ENCODE measurements around the gene SSPN.

The SSPN gene

DNA sequence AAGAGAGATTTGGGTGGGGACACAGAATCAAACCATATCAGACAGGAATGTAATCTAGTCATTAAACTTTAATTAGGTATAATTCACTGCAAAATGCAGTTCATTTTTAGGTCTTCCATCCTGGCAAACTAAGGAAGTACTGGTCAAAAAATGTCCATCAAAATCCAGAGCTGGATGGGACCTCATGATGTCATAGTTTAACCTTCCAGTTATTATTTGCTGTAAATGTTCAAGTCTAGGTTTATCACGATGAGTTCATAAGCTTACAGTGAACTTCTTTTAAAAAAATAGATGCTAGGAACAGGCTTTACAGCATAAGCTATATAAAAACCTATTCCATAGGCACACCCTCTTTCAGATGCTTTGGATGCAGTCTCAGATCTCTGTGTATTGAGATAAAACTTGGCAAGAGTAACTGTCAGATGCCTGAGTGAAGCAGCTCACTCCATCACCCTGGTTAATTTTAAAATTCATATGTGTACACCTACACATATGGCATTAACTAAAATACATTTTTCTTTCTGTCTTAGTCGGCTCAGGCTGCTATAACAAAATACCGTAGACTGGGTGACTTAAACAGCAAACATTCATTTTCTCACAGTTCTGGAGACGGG is 7.9 kb downstream of the SSPN start:
- no peaks in the 10 kb centered on the region for H3K36me3 Mint-ChIP-seq (ENCODE audit: low read depth)

DNA sequence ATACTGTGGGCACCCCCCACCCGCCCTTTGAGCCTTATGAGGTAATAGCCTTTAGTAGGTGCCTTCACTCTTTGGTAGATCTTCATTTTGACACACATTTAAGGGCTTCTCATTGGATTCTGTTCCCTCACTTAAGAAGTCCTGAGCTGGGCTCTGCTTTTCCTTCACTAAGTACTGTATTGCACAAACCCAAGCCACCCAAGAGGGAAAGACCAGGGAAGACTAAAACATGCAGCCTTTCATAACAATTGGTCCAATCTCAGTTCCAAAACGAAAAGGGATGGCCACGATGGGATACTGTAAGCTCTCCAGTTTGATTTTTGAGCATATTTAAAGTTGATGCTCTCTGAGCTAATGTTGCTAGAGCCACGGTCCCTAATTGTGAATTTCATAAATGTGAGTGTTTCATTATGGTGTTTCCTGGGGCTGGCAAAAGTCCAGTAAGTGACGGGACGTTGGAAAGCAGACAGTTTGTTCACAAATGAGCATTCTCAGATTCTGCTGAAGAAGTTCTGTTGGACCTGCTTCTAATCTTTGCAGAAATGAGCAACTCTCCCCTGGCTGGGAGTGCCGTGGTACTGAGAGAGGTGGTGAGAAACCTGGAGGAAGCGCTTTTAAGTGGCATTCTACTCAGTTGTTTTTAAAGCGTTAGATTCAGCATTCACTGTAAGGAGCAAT is 9.4 kb downstream of the SSPN start:
- H3K27ac Mint-ChIP-seq, result no peak overlapping the region

More for the DNA sequence above, 7.9 kb downstream of the SSPN start:
- Mint-ChIP-seq H3K27ac (no peak overlapping the region), H3K27me3 (peaks cover 31% of the 10 kb centered on the region), H3K9me3 (no peaks in the 10 kb centered on the region), H3K4me3 (no peak overlapping the region), H3K4me1 (ENCODE audit: low read depth) (no peaks in the 10 kb centered on the region)

DNA sequence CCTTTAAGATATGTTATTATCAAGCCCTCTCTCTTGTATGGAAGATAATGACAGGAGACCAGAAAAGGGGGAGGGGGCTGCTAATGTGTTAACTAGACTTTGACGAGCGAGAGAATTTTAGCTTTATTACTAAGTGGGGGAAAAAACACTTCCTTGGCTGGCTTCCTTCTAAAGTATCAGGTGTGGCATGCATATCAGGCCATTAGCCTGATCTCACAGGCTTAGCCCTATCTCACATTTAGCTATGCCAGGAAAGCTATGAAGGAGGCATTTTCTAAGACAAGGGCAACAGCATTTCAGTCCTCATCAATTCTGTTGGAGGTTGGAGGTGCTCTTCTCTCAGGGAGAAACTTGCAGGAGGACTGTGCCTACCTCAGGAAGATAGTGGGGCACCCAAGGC is 9.9 kb downstream of the SSPN start:
- no peaks in the 10 kb centered on the region for H3K36me3 Mint-ChIP-seq (ENCODE audit: low read depth)
- no peaks in the 10 kb centered on the region for H3K4me1 Mint-ChIP-seq (ENCODE audit: low read depth)
- H3K4me3 Mint-ChIP-seq, result no peak overlapping the region
- H3K27me3 Mint-ChIP-seq, result peaks cover 22% of the 10 kb centered on the region
- H3K9me3 Mint-ChIP-seq, result no peaks in the 10 kb centered on the region
- no peak overlapping the region for H3K27ac Mint-ChIP-seq

More for the DNA sequence above, 9.4 kb downstream of the SSPN start:
- H3K27me3 Mint-ChIP-seq, result peaks cover 24% of the 10 kb centered on the region
- H3K4me3 Mint-ChIP-seq, result no peak overlapping the region
- H3K4me1 Mint-ChIP-seq (ENCODE audit: low read depth), result no peaks in the 10 kb centered on the region
- no peaks in the 10 kb centered on the region for H3K36me3 Mint-ChIP-seq (ENCODE audit: low read depth)
- H3K9me3 Mint-ChIP-seq, result no peaks in the 10 kb centered on the region

DNA sequence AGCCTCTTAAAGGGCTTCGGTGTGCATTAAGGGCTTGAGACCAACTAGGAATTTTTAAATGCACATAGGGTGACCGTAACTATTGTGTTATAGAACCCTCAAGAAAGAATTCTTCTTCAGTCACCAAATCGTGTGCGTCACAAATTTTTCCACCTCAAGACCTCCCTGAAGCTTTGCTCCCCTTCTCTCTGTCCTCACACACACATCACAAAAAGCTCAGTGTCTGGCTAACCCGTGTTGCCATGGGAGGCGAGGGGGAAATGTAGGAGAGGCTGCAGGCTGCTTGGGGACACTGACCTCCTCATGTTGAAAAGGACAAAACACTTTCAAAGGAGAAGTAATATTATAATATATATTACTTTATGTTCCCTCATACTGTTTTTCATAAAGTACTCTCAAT is 10.6 kb downstream of the SSPN start:
- H3K27ac Mint-ChIP-seq, result no peak overlapping the region
- H3K27me3 Mint-ChIP-seq, result peaks cover 21% of the 10 kb centered on the region
- H3K4me3 Mint-ChIP-seq, result no peak overlapping the region
- H3K36me3 Mint-ChIP-seq (ENCODE audit: low read depth), result no peaks in the 10 kb centered on the region
- no peaks in the 10 kb centered on the region for H3K4me1 Mint-ChIP-seq (ENCODE audit: low read depth)
- H3K9me3 Mint-ChIP-seq, result no peaks in the 10 kb centered on the region

DNA sequence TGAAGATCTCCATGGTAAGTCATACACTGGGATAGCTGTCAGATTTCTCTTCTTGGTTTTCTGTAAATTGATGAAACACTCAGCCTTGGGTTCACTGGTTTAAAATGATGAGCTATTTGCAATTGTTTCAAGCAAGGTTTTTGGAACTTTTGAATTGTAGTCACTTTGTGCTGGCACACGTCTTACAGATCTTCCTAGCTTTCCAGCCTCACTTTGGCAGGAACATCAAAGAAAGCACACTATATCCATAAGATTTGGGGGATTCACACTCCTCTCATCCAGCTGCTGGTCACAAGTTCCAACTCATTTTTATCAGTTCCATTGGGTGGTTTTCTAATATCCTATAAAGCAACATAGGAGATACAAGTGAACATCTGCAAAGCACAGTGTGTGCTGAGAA is 16.0 kb downstream of the SSPN start:
- Mint-ChIP-seq H3K9me3 (no peaks in the 10 kb centered on the region), H3K27ac (no peak overlapping the region), H3K4me1 (ENCODE audit: low read depth) (no peaks in the 10 kb centered on the region), H3K4me3 (no peak overlapping the region), H3K27me3 (peaks cover 35% of the 10 kb centered on the region), H3K36me3 (ENCODE audit: low read depth) (no peaks in the 10 kb centered on the region)

DNA sequence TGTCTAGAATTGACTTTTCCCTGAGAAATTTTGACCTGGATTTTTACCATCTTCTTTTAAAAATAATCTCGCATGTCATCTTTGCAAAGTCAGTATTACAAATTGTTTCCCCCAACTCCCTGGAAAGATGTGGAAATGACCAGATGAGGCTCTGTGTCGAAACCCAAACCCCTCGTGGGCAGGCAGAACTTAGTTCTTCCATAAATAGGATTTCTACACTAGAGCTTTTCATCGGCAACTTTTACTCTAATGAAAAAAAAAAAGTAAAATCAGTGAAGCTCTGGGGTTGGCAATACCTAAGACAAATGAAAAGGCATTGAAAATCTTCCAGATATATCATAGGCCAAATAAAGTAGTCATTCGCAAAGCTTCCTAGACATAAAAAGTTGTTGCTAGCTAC is 17.0 kb downstream of the SSPN start:
- Mint-ChIP-seq H3K27me3 (peaks cover 35% of the 10 kb centered on the region), H3K27ac (no peak overlapping the region), H3K9me3 (no peaks in the 10 kb centered on the region), H3K4me3 (no peak overlapping the region), H3K36me3 (ENCODE audit: low read depth) (no peaks in the 10 kb centered on the region), H3K4me1 (ENCODE audit: low read depth) (no peaks in the 10 kb centered on the region)

DNA sequence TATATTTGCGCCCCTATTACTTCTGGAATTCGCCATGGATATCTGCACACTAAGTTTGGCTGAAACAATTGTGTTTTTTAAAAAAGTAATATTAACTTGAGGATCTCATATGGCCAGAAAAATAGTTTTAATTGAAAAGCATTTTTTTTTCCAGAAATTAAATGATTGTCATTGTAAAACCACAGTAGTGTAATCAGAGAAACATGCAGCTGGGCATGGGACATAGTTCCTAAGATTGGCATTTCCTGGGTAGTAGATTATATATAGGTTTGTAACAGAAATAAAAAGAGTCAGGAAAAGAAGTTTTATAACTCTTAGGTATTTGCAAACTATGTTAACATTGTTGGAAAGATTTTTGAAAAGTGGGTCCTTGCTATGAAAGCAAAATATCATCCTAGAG is 17.6 kb downstream of the SSPN start:
- no peaks in the 10 kb centered on the region for H3K36me3 Mint-ChIP-seq (ENCODE audit: low read depth)
- no peaks in the 10 kb centered on the region for H3K4me1 Mint-ChIP-seq (ENCODE audit: low read depth)
- no peak overlapping the region for H3K4me3 Mint-ChIP-seq
- no peak overlapping the region for H3K27ac Mint-ChIP-seq
- peaks cover 35% of the 10 kb centered on the region for H3K27me3 Mint-ChIP-seq
- no peaks in the 10 kb centered on the region for H3K9me3 Mint-ChIP-seq

DNA sequence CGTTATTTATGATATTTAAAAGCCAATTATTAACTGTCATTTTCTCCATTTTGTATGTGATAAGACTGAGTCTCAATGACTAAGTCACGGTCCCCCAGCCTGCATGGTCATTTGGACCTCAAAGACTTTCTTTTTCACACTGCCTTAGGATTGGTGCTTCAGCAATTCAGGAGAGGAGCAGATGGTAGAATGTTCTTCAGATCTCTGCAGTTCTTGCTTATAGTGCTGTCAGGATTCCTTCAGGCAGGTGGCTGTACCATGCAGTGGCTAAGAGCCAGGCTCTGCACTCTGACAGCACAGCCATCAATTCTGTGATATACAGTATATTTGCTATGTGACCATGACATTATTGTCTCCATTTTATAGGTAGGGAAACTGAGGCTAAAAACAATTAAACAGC is 18.7 kb downstream of the SSPN start:
- Mint-ChIP-seq H3K27me3 (peaks cover 39% of the 10 kb centered on the region), H3K9me3 (no peaks in the 10 kb centered on the region), H3K4me3 (no peak overlapping the region), H3K4me1 (ENCODE audit: low read depth) (no peaks in the 10 kb centered on the region), H3K27ac (no peak overlapping the region), H3K36me3 (ENCODE audit: low read depth) (no peaks in the 10 kb centered on the region)

DNA sequence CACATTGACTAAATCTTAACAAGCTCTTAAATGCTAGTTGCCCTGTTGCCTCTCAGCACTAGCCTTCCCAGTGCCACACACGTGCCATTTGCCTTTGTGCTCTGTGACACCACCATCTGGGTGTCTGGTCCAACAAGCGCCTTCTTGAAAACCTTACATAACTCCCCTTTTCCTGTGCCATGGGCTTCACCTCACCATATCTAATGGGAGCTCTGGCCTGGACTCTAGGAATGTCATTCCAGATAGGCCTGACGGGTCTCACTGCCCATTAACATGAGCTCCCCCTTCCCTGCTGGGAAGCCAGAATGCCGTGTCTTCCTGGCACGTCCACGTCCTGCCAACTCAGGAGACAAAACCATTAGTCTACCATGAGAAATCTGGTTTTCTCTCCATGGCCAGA is 24.4 kb downstream of the SSPN start:
- Mint-ChIP-seq H3K27me3 (peaks cover 33% of the 10 kb centered on the region), H3K27ac (no peak overlapping the region), H3K4me1 (ENCODE audit: low read depth) (no peaks in the 10 kb centered on the region), H3K4me3 (no peak overlapping the region), H3K9me3 (no peaks in the 10 kb centered on the region), H3K36me3 (ENCODE audit: low read depth) (no peaks in the 10 kb centered on the region)

DNA sequence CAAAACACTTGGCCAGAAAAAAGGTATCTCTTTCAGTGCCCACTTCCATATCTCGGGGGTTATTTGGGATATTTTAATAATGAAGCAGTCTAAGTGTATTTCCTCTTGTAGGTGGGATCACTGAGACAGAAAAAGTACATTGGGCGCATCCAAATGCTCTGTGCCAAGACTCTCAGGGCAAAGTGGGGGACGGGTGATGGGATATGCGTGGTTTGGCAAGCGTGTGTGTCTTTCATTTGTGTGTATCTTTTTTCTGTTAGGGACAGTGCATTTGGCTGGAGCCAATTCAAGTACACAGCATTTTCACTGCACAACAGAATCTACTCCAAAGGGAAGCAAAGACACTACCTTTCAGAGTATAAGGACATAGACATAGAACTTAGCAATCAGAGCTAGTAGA is 29.3 kb downstream of the SSPN start:
- Mint-ChIP-seq H3K4me3 (no peak overlapping the region), H3K27ac (no peak overlapping the region), H3K36me3 (ENCODE audit: low read depth) (no peaks in the 10 kb centered on the region), H3K27me3 (peaks cover 54% of the 10 kb centered on the region), H3K9me3 (peaks cover 3% of the 10 kb centered on the region), H3K4me1 (ENCODE audit: low read depth) (peaks cover 4% of the 10 kb centered on the region)

DNA sequence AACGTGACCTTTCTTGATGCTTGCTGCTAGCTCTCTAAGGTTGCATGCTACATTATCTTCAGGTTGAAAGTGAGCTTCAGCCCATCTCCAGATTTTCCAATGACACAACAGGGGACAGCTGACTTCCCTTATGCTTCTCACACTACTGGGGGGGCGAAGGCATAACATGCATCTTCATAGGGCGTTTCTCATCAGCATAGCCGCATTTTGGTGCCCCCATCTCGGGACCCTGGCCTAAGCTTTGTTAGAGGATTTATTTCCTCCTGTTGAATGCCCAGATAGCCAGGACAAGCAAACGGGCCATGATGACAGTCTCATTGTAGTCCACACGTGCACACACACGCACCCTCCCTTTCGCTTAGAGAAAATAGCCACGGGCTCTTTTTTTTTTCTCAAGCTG is 30.7 kb downstream of the SSPN start:
- H3K27ac Mint-ChIP-seq, result no peak overlapping the region
- peaks cover 48% of the 10 kb centered on the region for H3K27me3 Mint-ChIP-seq
- no peaks in the 10 kb centered on the region for H3K36me3 Mint-ChIP-seq (ENCODE audit: low read depth)
- H3K4me1 Mint-ChIP-seq (ENCODE audit: low read depth), result peaks cover 4% of the 10 kb centered on the region
- H3K4me3 Mint-ChIP-seq, result no peak overlapping the region
- H3K9me3 Mint-ChIP-seq, result peaks cover 3% of the 10 kb centered on the region

DNA sequence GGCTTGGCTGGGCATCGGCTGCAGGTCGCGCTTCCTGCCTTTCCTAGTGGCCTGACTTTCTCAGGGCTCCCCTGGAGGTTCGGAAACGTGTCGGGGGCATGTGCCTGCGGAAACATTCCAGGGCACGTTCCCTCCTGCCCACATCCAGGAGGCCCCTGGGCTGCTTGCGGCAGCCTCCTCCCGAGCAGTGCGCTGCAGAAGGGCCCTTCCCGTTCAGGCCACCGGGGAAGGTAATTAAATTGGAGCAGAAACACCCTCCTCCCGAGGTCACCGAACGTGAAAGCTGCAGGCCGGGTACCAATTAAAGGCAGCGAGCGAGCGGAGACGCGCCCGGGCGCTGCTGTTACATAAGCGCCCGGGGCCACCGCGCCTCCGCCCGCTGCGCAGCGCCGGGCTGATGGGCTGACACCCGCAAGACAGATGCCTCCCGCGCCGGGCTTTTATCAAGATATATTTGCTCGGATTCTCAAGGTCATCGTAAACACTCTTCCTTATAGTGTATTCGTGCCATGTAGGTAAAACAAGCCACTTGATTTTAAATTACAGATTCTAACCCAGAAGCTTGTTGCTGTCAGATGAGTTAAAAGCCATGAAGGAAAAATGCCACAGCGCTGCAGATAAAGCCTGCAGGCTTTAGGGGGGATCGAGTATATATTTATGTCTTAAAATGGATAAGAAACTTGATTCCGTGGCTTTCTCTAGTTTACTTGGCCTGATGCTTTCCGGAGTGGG is 31.4 kb downstream of the SSPN start:
- Mint-ChIP-seq H3K4me1 (ENCODE audit: low read depth) (peaks cover 4% of the 10 kb centered on the region), H3K36me3 (ENCODE audit: low read depth) (no peaks in the 10 kb centered on the region), H3K27me3 (peaks cover 48% of the 10 kb centered on the region), H3K9me3 (peaks cover 3% of the 10 kb centered on the region), H3K27ac (no peak overlapping the region), H3K4me3 (no peak overlapping the region)

DNA sequence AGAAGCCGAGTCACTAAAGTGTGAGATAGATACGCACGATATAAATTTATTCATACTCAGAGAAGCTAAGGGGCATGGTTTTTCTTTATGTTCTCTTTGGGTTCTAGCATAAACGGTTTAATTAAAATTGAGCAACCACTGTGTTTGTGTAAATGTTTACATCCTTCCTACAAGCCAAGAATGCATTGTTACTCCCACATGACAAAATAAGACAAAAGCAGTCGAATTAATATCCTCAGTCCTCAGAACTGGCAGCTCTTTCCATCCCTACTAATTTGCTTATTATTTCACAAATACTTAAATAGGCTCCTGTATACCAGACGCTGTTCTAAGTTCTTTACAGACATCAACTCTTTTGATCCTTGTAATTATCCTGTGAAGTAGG is 32.0 kb downstream of the SSPN start:
- H3K36me3 Mint-ChIP-seq (ENCODE audit: low read depth), result no peaks in the 10 kb centered on the region
- no peak overlapping the region for H3K4me3 Mint-ChIP-seq
- peaks cover 4% of the 10 kb centered on the region for H3K4me1 Mint-ChIP-seq (ENCODE audit: low read depth)
- H3K9me3 Mint-ChIP-seq, result peaks cover 3% of the 10 kb centered on the region
- peaks cover 52% of the 10 kb centered on the region for H3K27me3 Mint-ChIP-seq
- no peak overlapping the region for H3K27ac Mint-ChIP-seq

DNA sequence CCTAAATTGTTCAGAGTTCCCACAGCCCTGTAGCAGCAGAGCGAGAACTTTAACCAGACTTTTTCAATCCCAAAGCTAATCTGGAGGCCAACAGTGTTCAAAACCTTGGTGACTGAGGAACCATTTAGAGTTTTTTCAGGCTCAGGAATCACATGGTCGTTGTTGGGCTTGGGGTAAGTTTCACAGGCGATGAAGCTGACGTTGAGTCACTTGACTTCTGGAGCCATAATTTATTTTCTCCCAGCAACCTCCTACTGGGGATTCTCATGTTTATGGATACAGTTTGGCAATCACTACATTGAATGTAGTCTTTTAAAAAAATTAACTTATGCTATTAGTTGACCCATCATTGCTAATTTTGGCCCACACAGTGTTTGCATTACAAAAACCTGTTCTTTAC is 34.5 kb downstream of the SSPN start:
- peaks cover 4% of the 10 kb centered on the region for H3K4me1 Mint-ChIP-seq (ENCODE audit: low read depth)
- no peak overlapping the region for H3K4me3 Mint-ChIP-seq
- peaks cover 40% of the 10 kb centered on the region for H3K27me3 Mint-ChIP-seq
- peaks cover 3% of the 10 kb centered on the region for H3K9me3 Mint-ChIP-seq
- no peaks in the 10 kb centered on the region for H3K36me3 Mint-ChIP-seq (ENCODE audit: low read depth)
- H3K27ac Mint-ChIP-seq, result no peak overlapping the region

DNA sequence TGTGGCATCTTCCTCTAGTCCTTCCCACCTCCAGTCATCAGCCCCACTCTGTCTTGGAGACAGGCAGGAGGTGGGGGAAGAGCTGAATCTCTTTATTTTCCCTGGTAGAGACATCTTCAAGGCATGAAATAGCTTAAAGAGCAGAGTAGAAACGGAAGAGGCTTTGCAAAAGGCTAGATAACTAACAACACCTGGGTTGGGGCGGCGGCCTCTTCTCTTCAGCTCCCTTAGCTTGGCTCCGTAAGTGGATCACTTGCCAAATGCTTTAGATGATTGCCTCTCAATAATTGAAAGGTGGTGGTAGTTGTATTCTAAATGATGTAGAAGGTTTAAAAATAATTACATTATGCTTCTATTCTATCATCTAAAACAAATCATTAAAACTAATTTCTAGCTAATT is 36.1 kb downstream of the SSPN start:
- Mint-ChIP-seq H3K4me3 (no peak overlapping the region), H3K4me1 (ENCODE audit: low read depth) (peaks cover 4% of the 10 kb centered on the region), H3K36me3 (ENCODE audit: low read depth) (no peaks in the 10 kb centered on the region), H3K27ac (no peak overlapping the region), H3K27me3 (peaks cover 30% of the 10 kb centered on the region), H3K9me3 (peaks cover 3% of the 10 kb centered on the region)

All from stimulated activated naive CD8-positive, alpha-beta T cell treated with anti-CD3 and anti-CD28 coated beads, Interleukin-15, Interleukin-2, amounts not matched to agents 100 ng/mL and 50 ng/mL, for 24 hours (primary cell).